Heart left ventricle (tissue), 13 donors: ENCODE results near the gene NKX2-1.

Source experiments
- POLR2A ChIP-seq, 2 donors: fragments of 450-650 bp; IDR thresholded peaks; one replicate each; pipeline ENCODE4 v1.6.1; 2017; ENCODE audit warnings: antibody characterized with exemption in 2 of 2, mild to moderate bottlenecking in 2 of 2, moderate library complexity in 2 of 2
- TF ChIP-seq, protein P1 (sequence below), 12 donors: fragments of 200-600 bp; sonication (generic) in 4 of 12; IDR thresholded peaks; one replicate each; pipeline versions ENCODE4 v1.5.0 to v1.8.0; 2018 to 2022; ENCODE audit warnings: antibody characterized with exemption in 12 of 12, mild to moderate bottlenecking in 5 of 12
- donor health status: ischemic (EF 13 %, LVEDD 7.1; RV severe dilation, severe dysfunction).
- donor health status: DM: no; HTN: yes; CAD: no.
- donor health status: DM: no; HTN: no; CAD: no.
- donor health status: ischemic (EF 25% LVEDD 6.9; RV normal size, moderate dysfunction).
- donor health status: ischemic (EF 25% LVEDD 5.7; RV mildly dilated, moderate dysfunction).
- donor health status: ischemic (EF 35%, LVEDD 5.7; RV mildly dilated, moderate dysfunction).
- donor health status: nonischemic (EF 11% LVEDD 7.7; RV severe dilation, severe dysfunction).
- donor health status: DM: yes; HTN: yes; CAD: no.
- donor health status: PGD.
- donor health status: ischemic (EF 29% LVEDD 5.4; RV normal size, mild dysfunction).
- donor health status: nonischemic (EF 23%, LVEDD 6.1; RV moderate dilation, normal function).

- TF ChIP-seq, protein P1, sequence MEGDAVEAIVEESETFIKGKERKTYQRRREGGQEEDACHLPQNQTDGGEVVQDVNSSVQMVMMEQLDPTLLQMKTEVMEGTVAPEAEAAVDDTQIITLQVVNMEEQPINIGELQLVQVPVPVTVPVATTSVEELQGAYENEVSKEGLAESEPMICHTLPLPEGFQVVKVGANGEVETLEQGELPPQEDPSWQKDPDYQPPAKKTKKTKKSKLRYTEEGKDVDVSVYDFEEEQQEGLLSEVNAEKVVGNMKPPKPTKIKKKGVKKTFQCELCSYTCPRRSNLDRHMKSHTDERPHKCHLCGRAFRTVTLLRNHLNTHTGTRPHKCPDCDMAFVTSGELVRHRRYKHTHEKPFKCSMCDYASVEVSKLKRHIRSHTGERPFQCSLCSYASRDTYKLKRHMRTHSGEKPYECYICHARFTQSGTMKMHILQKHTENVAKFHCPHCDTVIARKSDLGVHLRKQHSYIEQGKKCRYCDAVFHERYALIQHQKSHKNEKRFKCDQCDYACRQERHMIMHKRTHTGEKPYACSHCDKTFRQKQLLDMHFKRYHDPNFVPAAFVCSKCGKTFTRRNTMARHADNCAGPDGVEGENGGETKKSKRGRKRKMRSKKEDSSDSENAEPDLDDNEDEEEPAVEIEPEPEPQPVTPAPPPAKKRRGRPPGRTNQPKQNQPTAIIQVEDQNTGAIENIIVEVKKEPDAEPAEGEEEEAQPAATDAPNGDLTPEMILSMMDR (IDR thresholded peaks at IDR 0.05) = no peak
- TF ChIP-seq POLR2A (IDR thresholded peaks at IDR 0.05) = no peak
Measured at GRCh38 chr14:36510874-36511273, 9.2 kb downstream of the NKX2-1 start.
